Esophagus mucosa (tissue), 1 donor: ENCODE results near the gene PHF8. TPM values are rescaled to one million over a fixed set of nuclear protein-coding genes. Genes with fewer than 3 reads are reported as not detected.

ENCODE experiments used
- ATAC-seq: fragments of 200-7000 bp; cut with Tn5 transposase; one replicate; pipeline ENCODE4 v1.9.1; 2020
- total RNA-seq: library from RNA; stranded (reverse); gene quantifications from one replicate; pipeline ENCODE4 v1.2.4, GENCODE V29; 2023
- donor health status: DM: yes; HTN: yes; CAD: no.

Gene PHF8
- total RNA-seq, 1 donor from 2014 or later, result 16.3 TPM

- no peak for ATAC-seq
These were observed 31.3 kb downstream of the PHF8 start for GRCh38 chrX:54012830-54013500.

GRCh38 chrX:54007682-54008081, 36.6 kb downstream of the PHF8 start:
- ATAC-seq, result no peak

- ATAC-seq, result no peak
These were observed 46.5 kb downstream of the PHF8 start for GRCh38 chrX:53997724-53998123.

- no peak for ATAC-seq
These were observed 51.7 kb downstream of the PHF8 start for GRCh38 chrX:53992589-53992988.

- ATAC-seq, result no peak
These were observed 54.1 kb downstream of the PHF8 start for GRCh38 chrX:53990171-53990570.

GRCh38 chrX:53984895-53985294, 59.4 kb downstream of the PHF8 start:
- ATAC-seq, result no peak

GRCh38 chrX:53974529-53974928, 69.7 kb downstream of the PHF8 start:
- ATAC-seq, result no peak

- no peak for ATAC-seq
These were observed 74.7 kb downstream of the PHF8 start for GRCh38 chrX:53969540-53969939.

GRCh38 chrX:53950130-53950733, 94.0 kb downstream of the PHF8 start:
- no peak for ATAC-seq

GRCh38 chrX:53940180-53940579, 104.1 kb downstream of the PHF8 start:
- no peak for ATAC-seq

GRCh38 chrX:53939127-53939526, 105.1 kb downstream of the PHF8 start:
- no peak for ATAC-seq

- ATAC-seq, result no peak
These were observed 113.5 kb downstream of the PHF8 start for GRCh38 chrX:53930515-53931380.

- ATAC-seq, result no peak
These were observed 118.2 kb downstream of the PHF8 start for GRCh38 chrX:53926030-53926429.

GRCh38 chrX:53918702-53919101, 125.6 kb downstream of the PHF8 start:
- no peak for ATAC-seq

- peak; percentile 43 for ATAC-seq
These were observed 143.7 kb downstream of the PHF8 start for GRCh38 chrX:53900623-53901022.

GRCh38 chrX:53895270-53895669, 149.0 kb downstream of the PHF8 start:
- ATAC-seq, result no peak

Other genes with a start within 250 kb of the PHF8 start
- gene FAM120C, start 138.8 kb upstream of the PHF8 start, total RNA-seq, result 8.2 TPM